ENCODE data around the gene TAF5L. TPM values are rescaled to one million over a fixed set of nuclear protein-coding genes. Genes with fewer than 3 reads are reported as not detected.

TAF5L gene
- total and polyA plus RNA-seq, 2 experiments from 2014 or later: 5.6 to 17.6 TPM

GRCh38 chr1:229617351-229618100, 8.4 kb downstream of the TAF5L start:
- no peak overlapping the region for H2AFZ ChIP-seq
- H4K20me1 ChIP-seq (replicated peaks; ENCODE audit: insufficient read depth): peaks cover 33% of the 10 kb centered on the region
- H3K27ac ChIP-seq (ENCODE audit: low read depth): 0 out of 2 replicates have a peak overlapping the region, but pooled peaks have one; percentile 35
- H3K36me3 ChIP-seq (ENCODE audit: insufficient read depth): peaks cover 5% of the 10 kb centered on the region; the same call in 1 of the 2 replicates
- Mint-ChIP-seq H3K27me3 (ENCODE audit: insufficient read depth, low read depth, poor library complexity) (no peaks in the 10 kb centered on the region), H3K4me3 (no peak overlapping the region), H3K4me1 (peaks cover 15% of the 10 kb centered on the region), H3K27ac (no peak overlapping the region), H3K9me3 (no peaks in the 10 kb centered on the region), H3K36me3 (ENCODE audit: low read depth) (peaks cover 9% of the 10 kb centered on the region)
- no peak overlapping the region for H3K4me2 ChIP-seq
- no peak for TF ChIP-seq ZNF331 (CRISPR knock-in tag; IDR thresholded peaks at IDR 0.05; ENCODE audit: low read depth)
- TF ChIP-seq REST (IDR thresholded peaks at IDR 0.05; ENCODE audit: unreplicated experiment): no peak
- TF ChIP-seq ZNF462 (CRISPR knock-in tag; IDR thresholded peaks at IDR 0.05): no peak
- no peak for TF ChIP-seq EZH2phosphoT487 (IDR thresholded peaks at IDR 0.05; ENCODE audit: unreplicated experiment)
- H3K4me1 ChIP-seq (ENCODE audit: insufficient read depth): 0 out of 2 replicates have a peak, but pooled peaks cover 3% of the 10 kb centered on the region
- no peaks in the 10 kb centered on the region for H3F3A ChIP-seq (replicated peaks; ENCODE audit: low read depth)
- H3K79me2 ChIP-seq (replicated peaks; ENCODE audit: insufficient read depth): peaks cover 79% of the 10 kb centered on the region
- no peaks in the 10 kb centered on the region for H3K9me2 ChIP-seq (ENCODE audit: insufficient read depth)
- DNase-seq (ENCODE audit: low spot score) (no peak), ATAC-seq (no peak)
- H3K27me3 ChIP-seq (ENCODE audit: insufficient read depth): no peaks in the 10 kb centered on the region
- no peak overlapping the region for H3K4me3 ChIP-seq

Data from GM23338 (cell line).